Astrocyte of the cerebellum (primary cell): ENCODE results near the gene ADGRF3.

Experiments used
- DNase-seq: peaks from one replicate; pipeline ENCODE4 v3.0.0-alpha.2; 2011; ENCODE audit warnings: low read depth
- H3K4me3 ChIP-seq: 2 replicates; pipeline ENCODE4 v1.5.1; 2011; ENCODE audit warnings: mild to moderate bottlenecking, low read depth, low read length, moderate library complexity
- in situ Hi-C: cut with HindIII; loops from 2 replicates; pipeline ENCODE4 v1.10.0; 2017; ENCODE audit warnings: low sequenced_read_pairs
- TF ChIP-seq, protein P1 (sequence below): IDR thresholded peaks from 2 replicates; pipeline ENCODE4 v1.5.1; 2012; ENCODE audit warnings: low read length, low read depth, moderate library complexity, mild to moderate bottlenecking; ENCODE audit errors: missing control alignments

Gene ADGRF3

GRCh38 chr2:26298286-26298637 is 48.3 kb downstream of the ADGRF3 start:
- in situ Hi-C loops: no loop called here
- no peak for DNase-seq
- no peak overlapping the region for H3K4me3 ChIP-seq
- TF ChIP-seq, protein P1, sequence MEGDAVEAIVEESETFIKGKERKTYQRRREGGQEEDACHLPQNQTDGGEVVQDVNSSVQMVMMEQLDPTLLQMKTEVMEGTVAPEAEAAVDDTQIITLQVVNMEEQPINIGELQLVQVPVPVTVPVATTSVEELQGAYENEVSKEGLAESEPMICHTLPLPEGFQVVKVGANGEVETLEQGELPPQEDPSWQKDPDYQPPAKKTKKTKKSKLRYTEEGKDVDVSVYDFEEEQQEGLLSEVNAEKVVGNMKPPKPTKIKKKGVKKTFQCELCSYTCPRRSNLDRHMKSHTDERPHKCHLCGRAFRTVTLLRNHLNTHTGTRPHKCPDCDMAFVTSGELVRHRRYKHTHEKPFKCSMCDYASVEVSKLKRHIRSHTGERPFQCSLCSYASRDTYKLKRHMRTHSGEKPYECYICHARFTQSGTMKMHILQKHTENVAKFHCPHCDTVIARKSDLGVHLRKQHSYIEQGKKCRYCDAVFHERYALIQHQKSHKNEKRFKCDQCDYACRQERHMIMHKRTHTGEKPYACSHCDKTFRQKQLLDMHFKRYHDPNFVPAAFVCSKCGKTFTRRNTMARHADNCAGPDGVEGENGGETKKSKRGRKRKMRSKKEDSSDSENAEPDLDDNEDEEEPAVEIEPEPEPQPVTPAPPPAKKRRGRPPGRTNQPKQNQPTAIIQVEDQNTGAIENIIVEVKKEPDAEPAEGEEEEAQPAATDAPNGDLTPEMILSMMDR: no peak

- no peak overlapping the region for H3K4me3 ChIP-seq
- no peak for DNase-seq
- in situ Hi-C loops: no loop called here
- TF ChIP-seq, protein P1: no peak
Observed at GRCh38 chr2:26297061-26297460, 49.5 kb downstream of the ADGRF3 start.

GRCh38 chr2:26295511-26295910 is 51.1 kb downstream of the ADGRF3 start:
- DNase-seq: no peak
- in situ Hi-C loops: no loop called here
- H3K4me3 ChIP-seq: no peak overlapping the region
- TF ChIP-seq, protein P1: no peak

GRCh38 chr2:26292646-26293045 is 53.9 kb downstream of the ADGRF3 start:
- DNase-seq: no peak
- in situ Hi-C loops: no loop called here
- H3K4me3 ChIP-seq: no peak overlapping the region
- TF ChIP-seq, protein P1: no peak

- TF ChIP-seq, protein P1: no peak
- DNase-seq: no peak
- in situ Hi-C loops: no loop called here
- no peak overlapping the region for H3K4me3 ChIP-seq
Observed at GRCh38 chr2:26290001-26290400, 56.6 kb downstream of the ADGRF3 start.

GRCh38 chr2:26285931-26286330 is 60.7 kb downstream of the ADGRF3 start:
- DNase-seq: no peak
- TF ChIP-seq, protein P1: no peak
- H3K4me3 ChIP-seq: no peak overlapping the region
- in situ Hi-C loops: no loop called here

DNA sequence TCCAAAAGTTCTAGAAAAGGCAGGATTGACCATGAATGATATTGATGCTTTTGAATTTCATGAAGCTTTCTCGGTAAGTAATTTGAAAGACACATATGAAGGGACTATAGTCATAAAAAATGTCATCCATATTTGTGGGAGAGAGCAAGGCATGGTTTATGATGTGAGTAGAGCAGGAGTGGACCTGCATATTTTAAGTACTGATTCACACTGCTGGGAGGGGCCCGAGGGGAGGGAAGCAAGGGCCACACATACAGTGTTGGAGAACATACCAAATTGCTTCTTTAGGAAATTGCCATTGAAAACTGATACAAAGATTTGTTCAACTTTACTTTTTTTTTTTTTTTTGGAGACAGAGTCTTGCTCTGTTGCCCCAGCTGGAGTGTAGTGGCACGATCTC is 62.5 kb downstream of the ADGRF3 start:
- DNase-seq: no peak
- H3K4me3 ChIP-seq: no peak overlapping the region
- TF ChIP-seq, protein P1: no peak
- in situ Hi-C loops: no loop called here
